Measurements from ENCODE around the gene ZC2HC1C.
"Not testable (repeated sequence)": the region's sequence is repeated elsewhere in the genome, so short reads cannot be mapped to it uniquely, and the experiment has no call there.

The ZC2HC1C gene

GRCh38 chr14:75113932-75114539, 44.6 kb downstream of the ZC2HC1C start:
- Histone ChIP-seq H3K4me1 (ENCODE audit: control insufficient read depth, insufficient read depth, low read length, unreplicated experiment) (peaks cover 3% of the 10 kb centered on the region), H2AFZ (ENCODE audit: low read length, unreplicated experiment) (no peak overlapping the region), H3K27ac (ENCODE audit: low read depth, low read length) (no peak overlapping the region), H3K4me3 (ENCODE audit: low read depth, low read length) (no peak overlapping the region), H3K79me2 (ENCODE audit: control insufficient read depth, insufficient read depth, low read length, unreplicated experiment) (no peaks in the 10 kb centered on the region), H3K36me3 (ENCODE audit: insufficient read depth, low read length) (peaks cover 62% of the 10 kb centered on the region), H3K27me3 (ENCODE audit: insufficient read depth, low read length) (no peaks in the 10 kb centered on the region)

GRCh38 chr14:75119056-75119455, 49.6 kb downstream of the ZC2HC1C start:
- Histone ChIP-seq H3K4me1 (ENCODE audit: control insufficient read depth, insufficient read depth, low read length, unreplicated experiment) (peaks cover 17% of the 10 kb centered on the region), H3K4me3 (ENCODE audit: low read depth, low read length) (no peak overlapping the region), H3K36me3 (ENCODE audit: insufficient read depth, low read length) (peaks cover 39% of the 10 kb centered on the region), H3K27me3 (ENCODE audit: insufficient read depth, low read length) (no peaks in the 10 kb centered on the region), H3K27ac (ENCODE audit: low read depth, low read length) (peak overlapping the region; percentile 63), H3K79me2 (ENCODE audit: control insufficient read depth, insufficient read depth, low read length, unreplicated experiment) (no peaks in the 10 kb centered on the region), H2AFZ (ENCODE audit: low read length, unreplicated experiment) (no peak overlapping the region)

GRCh38 chr14:75120541-75121291, 51.3 kb downstream of the ZC2HC1C start:
- peaks cover 32% of the 10 kb centered on the region for H3K4me1 ChIP-seq (ENCODE audit: control insufficient read depth, insufficient read depth, low read length, unreplicated experiment)
- H2AFZ ChIP-seq (ENCODE audit: low read length, unreplicated experiment): no peak overlapping the region
- no peak overlapping the region for H3K27ac ChIP-seq (ENCODE audit: low read depth, low read length)
- H3K36me3 ChIP-seq (ENCODE audit: insufficient read depth, low read length): peaks cover 35% of the 10 kb centered on the region
- H3K4me3 ChIP-seq (ENCODE audit: low read depth, low read length): no peak overlapping the region
- peaks cover 15% of the 10 kb centered on the region for H3K79me2 ChIP-seq (ENCODE audit: control insufficient read depth, insufficient read depth, low read length, unreplicated experiment)
- no peaks in the 10 kb centered on the region for H3K27me3 ChIP-seq (ENCODE audit: insufficient read depth, low read length)

- Histone ChIP-seq H3K4me3 (ENCODE audit: low read depth, low read length) (no peak overlapping the region), H3K79me2 (ENCODE audit: control insufficient read depth, insufficient read depth, low read length, unreplicated experiment) (peaks cover 24% of the 10 kb centered on the region), H3K36me3 (ENCODE audit: insufficient read depth, low read length) (peaks cover 31% of the 10 kb centered on the region), H3K4me1 (ENCODE audit: control insufficient read depth, insufficient read depth, low read length, unreplicated experiment) (peaks cover 32% of the 10 kb centered on the region), H3K27ac (ENCODE audit: low read depth, low read length) (no peak overlapping the region), H2AFZ (ENCODE audit: low read length, unreplicated experiment) (no peak overlapping the region), H3K27me3 (ENCODE audit: insufficient read depth, low read length) (no peaks in the 10 kb centered on the region)
These were observed 52.1 kb downstream of the ZC2HC1C start for GRCh38 chr14:75121552-75121951.

- Histone ChIP-seq H3K27ac (ENCODE audit: low read depth, low read length) (peak overlapping the region; percentile 46), H2AFZ (ENCODE audit: low read length, unreplicated experiment) (no peak overlapping the region), H3K27me3 (ENCODE audit: insufficient read depth, low read length) (no peaks in the 10 kb centered on the region)
These were observed 54.5 kb downstream of the ZC2HC1C start for GRCh38 chr14:75123991-75124390.

GRCh38 chr14:75125617-75126016, 56.2 kb downstream of the ZC2HC1C start:
- H3K4me3 ChIP-seq (ENCODE audit: low read depth, low read length): peak overlapping the region; percentile 85
- peaks cover 8% of the 10 kb centered on the region; the same call in 1 of the 2 replicates for H3K36me3 ChIP-seq (ENCODE audit: insufficient read depth, low read length)
- peaks cover 43% of the 10 kb centered on the region for H3K79me2 ChIP-seq (ENCODE audit: control insufficient read depth, insufficient read depth, low read length, unreplicated experiment)

More at GRCh38 chr14:75123991-75124390, 54.5 kb downstream of the ZC2HC1C start:
- peaks cover 33% of the 10 kb centered on the region for H3K4me1 ChIP-seq (ENCODE audit: control insufficient read depth, insufficient read depth, low read length, unreplicated experiment)
- peak overlapping the region; percentile 2; the same call in 1 of the 2 replicates for H3K4me3 ChIP-seq (ENCODE audit: low read depth, low read length)
- peaks cover 14% of the 10 kb centered on the region; the same call in 1 of the 2 replicates for H3K36me3 ChIP-seq (ENCODE audit: insufficient read depth, low read length)
- peaks cover 43% of the 10 kb centered on the region for H3K79me2 ChIP-seq (ENCODE audit: control insufficient read depth, insufficient read depth, low read length, unreplicated experiment)

GRCh38 chr14:75126121-75126544, 56.7 kb downstream of the ZC2HC1C start:
- Histone ChIP-seq H3K36me3 (ENCODE audit: insufficient read depth, low read length) (peaks cover 3% of the 10 kb centered on the region; the same call in 1 of the 2 replicates), H3K4me3 (ENCODE audit: low read depth, low read length) (peak overlapping the region; percentile 85), H3K27ac (ENCODE audit: low read depth, low read length) (peak overlapping the region; percentile 84), H2AFZ (ENCODE audit: low read length, unreplicated experiment) (peak overlapping the region; percentile 71), H3K27me3 (ENCODE audit: insufficient read depth, low read length) (no peaks in the 10 kb centered on the region), H3K79me2 (ENCODE audit: control insufficient read depth, insufficient read depth, low read length, unreplicated experiment) (peaks cover 43% of the 10 kb centered on the region), H3K4me1 (ENCODE audit: control insufficient read depth, insufficient read depth, low read length, unreplicated experiment) (peaks cover 26% of the 10 kb centered on the region)

More at GRCh38 chr14:75125617-75126016, 56.2 kb downstream of the ZC2HC1C start:
- Histone ChIP-seq H2AFZ (ENCODE audit: low read length, unreplicated experiment) (no peak overlapping the region), H3K4me1 (ENCODE audit: control insufficient read depth, insufficient read depth, low read length, unreplicated experiment) (peaks cover 26% of the 10 kb centered on the region), H3K27ac (ENCODE audit: low read depth, low read length) (peak overlapping the region; percentile 84), H3K27me3 (ENCODE audit: insufficient read depth, low read length) (no peaks in the 10 kb centered on the region)

GRCh38 chr14:75126679-75127473, 57.4 kb downstream of the ZC2HC1C start, which contains the start of gene NEK9:
TSS of gene NEK9 (minus strand) at chr14:75127048. CDS start at chr14:75126921, 127 bp downstream.
- H3K27ac ChIP-seq (ENCODE audit: low read depth, low read length): peak within 1 kb of the TSS; percentile 84
- H3K4me1 ChIP-seq (ENCODE audit: control insufficient read depth, insufficient read depth, low read length, unreplicated experiment): peaks cover 26% of the 10 kb centered on the region
- H2AFZ ChIP-seq (ENCODE audit: low read length, unreplicated experiment): peak within 1 kb of the TSS; percentile 71
- peaks cover 43% of the 10 kb centered on the region for H3K79me2 ChIP-seq (ENCODE audit: control insufficient read depth, insufficient read depth, low read length, unreplicated experiment)
- H3K4me3 ChIP-seq (ENCODE audit: low read depth, low read length): peak within 1 kb of the TSS; percentile 85
- no peaks in the 10 kb centered on the region for H3K36me3 ChIP-seq (ENCODE audit: insufficient read depth, low read length)
- no peaks in the 10 kb centered on the region for H3K27me3 ChIP-seq (ENCODE audit: insufficient read depth, low read length)

GRCh38 chr14:75127474-75127820, 58.0 kb downstream of the ZC2HC1C start:
- Histone ChIP-seq H3K79me2 (ENCODE audit: control insufficient read depth, insufficient read depth, low read length, unreplicated experiment) (peaks cover 43% of the 10 kb centered on the region), H2AFZ (ENCODE audit: low read length, unreplicated experiment) (peak overlapping the region; percentile 71), H3K4me1 (ENCODE audit: control insufficient read depth, insufficient read depth, low read length, unreplicated experiment) (peaks cover 26% of the 10 kb centered on the region), H3K27ac (ENCODE audit: low read depth, low read length) (peak overlapping the region; percentile 84), H3K4me3 (ENCODE audit: low read depth, low read length) (peak overlapping the region; percentile 85)
- H3K36me3 ChIP-seq (ENCODE audit: insufficient read depth, low read length); H3K27me3 ChIP-seq (ENCODE audit: insufficient read depth, low read length): not testable (repeated sequence)

- H2AFZ ChIP-seq (ENCODE audit: low read length, unreplicated experiment): no peak overlapping the region
- H3K4me1 ChIP-seq (ENCODE audit: control insufficient read depth, insufficient read depth, low read length, unreplicated experiment): peaks cover 28% of the 10 kb centered on the region
- 0 out of 2 replicates have a peak, but pooled peaks cover under 1% of the 10 kb centered on the region for H3K36me3 ChIP-seq (ENCODE audit: insufficient read depth, low read length)
- peak overlapping the region; percentile 84; the same call in 1 of the 2 replicates for H3K27ac ChIP-seq (ENCODE audit: low read depth, low read length)
- peaks cover 43% of the 10 kb centered on the region for H3K79me2 ChIP-seq (ENCODE audit: control insufficient read depth, insufficient read depth, low read length, unreplicated experiment)
- peak overlapping the region; percentile 85 for H3K4me3 ChIP-seq (ENCODE audit: low read depth, low read length)
- H3K27me3 ChIP-seq (ENCODE audit: insufficient read depth, low read length): no peaks in the 10 kb centered on the region
These were observed 58.6 kb downstream of the ZC2HC1C start for GRCh38 chr14:75127903-75128595.
